HG03520 (cell line): ENCODE measurements around the gene GP1BB.
"Not testable (repeated sequence)": the region's sequence is repeated elsewhere in the genome, so short reads cannot be mapped to it uniquely, and the experiment has no call there.

ENCODE experiments used
- ATAC-seq: cut with Tn5 transposase; IDR thresholded peaks from one replicate; pipeline ENCODE4 v1.9.1; 2021; ENCODE audit warnings: mild to moderate bottlenecking, moderate library complexity; ENCODE audit not compliant: unreplicated experiment

Gene GP1BB

GRCh38 chr22:19723232-19723982 is at the start of gene GP1BB:
Gene GP1BB, plus strand, starts transcription at chr22:19723539. Its CDS starts 31 bp downstream, at chr22:19723570.
- no peak for ATAC-seq

GRCh38 chr22:19673660-19674059 is 49.7 kb upstream of the GP1BB start:
- ATAC-seq = no peak

GRCh38 chr22:19674129-19674928 is 49.0 kb upstream of the GP1BB start:
- ATAC-seq = no peak

- ATAC-seq = no peak
Observed at GRCh38 chr22:19674929-19675253, 48.4 kb upstream of the GP1BB start.

- ATAC-seq = no peak
Observed at GRCh38 chr22:19675428-19675827, 47.9 kb upstream of the GP1BB start.

GRCh38 chr22:19676437-19676836 is 46.9 kb upstream of the GP1BB start:
- not testable (repeated sequence) for ATAC-seq

GRCh38 chr22:19678949-19679521 is 44.3 kb upstream of the GP1BB start:
- ATAC-seq = no peak

- ATAC-seq = no peak
Observed at GRCh38 chr22:19679522-19680101, 43.7 kb upstream of the GP1BB start.

- no peak for ATAC-seq
Observed at GRCh38 chr22:19680287-19680881, 43.0 kb upstream of the GP1BB start.

- no peak for ATAC-seq
Observed at GRCh38 chr22:19680911-19681862, 42.2 kb upstream of the GP1BB start.

GRCh38 chr22:19681863-19682245 is 41.5 kb upstream of the GP1BB start:
- ATAC-seq = no peak

- no peak for ATAC-seq
Observed at GRCh38 chr22:19686946-19687345, 36.4 kb upstream of the GP1BB start.

- no peak for ATAC-seq
Observed at GRCh38 chr22:19687561-19688300, 35.6 kb upstream of the GP1BB start.

GRCh38 chr22:19688301-19689290 is 34.7 kb upstream of the GP1BB start:
- no peak for ATAC-seq

- no peak for ATAC-seq
Observed at GRCh38 chr22:19689408-19689807, 33.9 kb upstream of the GP1BB start.

- ATAC-seq = no peak
Observed at GRCh38 chr22:19691007-19691720, 32.2 kb upstream of the GP1BB start.

GRCh38 chr22:19691721-19692341 is 31.5 kb upstream of the GP1BB start:
- no peak for ATAC-seq
